Urothelium cell line (cell line): ENCODE results near the gene FAIM2.

ENCODE experiments used
- DNase-seq: peaks from one replicate; pipeline ENCODE4 v3.0.0; 2011; ENCODE audit warnings: low spot score, mixed read lengths
- FAIRE-seq: peaks from 2 replicates; lab custom pipeline; 2011; peaks lifted over from hg19 to GRCh38; lab: Jason Lieb, UNC

Gene FAIM2

GRCh38 chr12:49941556-49942511 lies 38.1 kb upstream of the FAIM2 start:
- no peak for DNase-seq
- no peak for FAIRE-seq

- FAIRE-seq, result no peak
These were observed 36.0 kb upstream of the FAIM2 start for GRCh38 chr12:49939707-49940106.

GRCh38 chr12:49939307-49939706 lies 35.6 kb upstream of the FAIM2 start:
- no peak for FAIRE-seq
- no peak for DNase-seq

More at GRCh38 chr12:49939707-49940106, 36.0 kb upstream of the FAIM2 start:
- DNase-seq, result no peak

- FAIRE-seq, result no peak
- DNase-seq, result no peak
These were observed 34.1 kb upstream of the FAIM2 start for GRCh38 chr12:49937639-49938300.

GRCh38 chr12:49936925-49937324 lies 33.2 kb upstream of the FAIM2 start:
- FAIRE-seq, result no peak

GRCh38 chr12:49934505-49934904 lies 30.8 kb upstream of the FAIM2 start:
- FAIRE-seq (no peak), DNase-seq (no peak)

More at GRCh38 chr12:49936925-49937324, 33.2 kb upstream of the FAIM2 start:
- no peak for DNase-seq

- DNase-seq, result no peak
These were observed 30.1 kb upstream of the FAIM2 start for GRCh38 chr12:49933796-49934195.

GRCh38 chr12:49932533-49933130 lies 28.9 kb upstream of the FAIM2 start:
- no peak for FAIRE-seq

More at GRCh38 chr12:49933796-49934195, 30.1 kb upstream of the FAIM2 start:
- no peak for FAIRE-seq

GRCh38 chr12:49932023-49932422 lies 28.3 kb upstream of the FAIM2 start:
- DNase-seq, result no peak
- no peak for FAIRE-seq

More at GRCh38 chr12:49932533-49933130, 28.9 kb upstream of the FAIM2 start:
- no peak for DNase-seq

GRCh38 chr12:49930515-49931288 lies 27.0 kb upstream of the FAIM2 start:
- DNase-seq, result no peak
- no peak for FAIRE-seq

GRCh38 chr12:49929581-49929980 lies 25.9 kb upstream of the FAIM2 start:
- no peak for DNase-seq
- FAIRE-seq, result no peak

GRCh38 chr12:49928471-49928870 lies 24.8 kb upstream of the FAIM2 start:
- no peak for DNase-seq
- no peak for FAIRE-seq

GRCh38 chr12:49925433-49926204 lies 21.9 kb upstream of the FAIM2 start:
- no peak for DNase-seq
- peak; percentile 90 for FAIRE-seq

- DNase-seq, result no peak
These were observed 21.0 kb upstream of the FAIM2 start for GRCh38 chr12:49924628-49925246.

GRCh38 chr12:49923880-49924556 lies 20.3 kb upstream of the FAIM2 start:
- FAIRE-seq (no peak), DNase-seq (no peak)

More at GRCh38 chr12:49924628-49925246, 21.0 kb upstream of the FAIM2 start:
- FAIRE-seq, result no peak

GRCh38 chr12:49923035-49923644 lies 19.4 kb upstream of the FAIM2 start:
- DNase-seq (no peak), FAIRE-seq (no peak)

- no peak for FAIRE-seq
- DNase-seq, result no peak
These were observed 18.8 kb upstream of the FAIM2 start for GRCh38 chr12:49922349-49923034.

- DNase-seq (no peak), FAIRE-seq (no peak)
These were observed 18.2 kb upstream of the FAIM2 start for GRCh38 chr12:49921936-49922335.
